ENCODE results near the gene VANGL2.

DNA sequence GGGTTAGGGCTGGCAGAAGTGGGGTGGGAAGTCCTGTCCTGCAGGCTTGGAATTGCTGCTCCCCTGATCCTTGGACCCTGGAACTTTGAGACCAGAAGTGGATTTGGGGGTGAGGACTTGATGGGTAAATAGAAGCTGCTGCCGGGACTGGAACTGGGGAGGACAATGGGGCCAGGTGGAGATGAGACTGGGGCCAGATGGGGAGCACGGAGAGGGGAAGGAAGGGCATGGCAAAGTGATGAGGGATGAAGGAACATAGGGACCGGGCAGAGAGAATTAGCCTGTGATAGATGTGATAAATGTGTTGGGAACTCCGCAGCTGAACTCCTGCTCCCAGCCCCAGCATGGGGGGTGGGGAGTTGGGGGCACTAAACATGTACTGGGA is 32.9 kb upstream of the VANGL2 start:
- TF ChIP-seq CTCF (IDR thresholded peaks at IDR 0.05; ENCODE audit: poor library complexity, severe bottlenecking) = no peak
- no peak for TF ChIP-seq EZH2 (IDR thresholded peaks at IDR 0.05; ENCODE audit: borderline replicate concordance, insufficient read depth, low read length, poor library complexity, severe bottlenecking)
- TF ChIP-seq, protein P1, sequence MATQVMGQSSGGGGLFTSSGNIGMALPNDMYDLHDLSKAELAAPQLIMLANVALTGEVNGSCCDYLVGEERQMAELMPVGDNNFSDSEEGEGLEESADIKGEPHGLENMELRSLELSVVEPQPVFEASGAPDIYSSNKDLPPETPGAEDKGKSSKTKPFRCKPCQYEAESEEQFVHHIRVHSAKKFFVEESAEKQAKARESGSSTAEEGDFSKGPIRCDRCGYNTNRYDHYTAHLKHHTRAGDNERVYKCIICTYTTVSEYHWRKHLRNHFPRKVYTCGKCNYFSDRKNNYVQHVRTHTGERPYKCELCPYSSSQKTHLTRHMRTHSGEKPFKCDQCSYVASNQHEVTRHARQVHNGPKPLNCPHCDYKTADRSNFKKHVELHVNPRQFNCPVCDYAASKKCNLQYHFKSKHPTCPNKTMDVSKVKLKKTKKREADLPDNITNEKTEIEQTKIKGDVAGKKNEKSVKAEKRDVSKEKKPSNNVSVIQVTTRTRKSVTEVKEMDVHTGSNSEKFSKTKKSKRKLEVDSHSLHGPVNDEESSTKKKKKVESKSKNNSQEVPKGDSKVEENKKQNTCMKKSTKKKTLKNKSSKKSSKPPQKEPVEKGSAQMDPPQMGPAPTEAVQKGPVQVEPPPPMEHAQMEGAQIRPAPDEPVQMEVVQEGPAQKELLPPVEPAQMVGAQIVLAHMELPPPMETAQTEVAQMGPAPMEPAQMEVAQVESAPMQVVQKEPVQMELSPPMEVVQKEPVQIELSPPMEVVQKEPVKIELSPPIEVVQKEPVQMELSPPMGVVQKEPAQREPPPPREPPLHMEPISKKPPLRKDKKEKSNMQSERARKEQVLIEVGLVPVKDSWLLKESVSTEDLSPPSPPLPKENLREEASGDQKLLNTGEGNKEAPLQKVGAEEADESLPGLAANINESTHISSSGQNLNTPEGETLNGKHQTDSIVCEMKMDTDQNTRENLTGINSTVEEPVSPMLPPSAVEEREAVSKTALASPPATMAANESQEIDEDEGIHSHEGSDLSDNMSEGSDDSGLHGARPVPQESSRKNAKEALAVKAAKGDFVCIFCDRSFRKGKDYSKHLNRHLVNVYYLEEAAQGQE (IDR thresholded peaks at IDR 0.05; ENCODE audit: borderline replicate concordance) = no peak

Measured in neural cell (in vitro differentiated cells).